GM23338 (cell line): ENCODE results near the gene TMED10.

Experiments
- CREB1 ChIP-seq: fragments of 250-450 bp; sonication (Bioruptor Pico); IDR thresholded peaks from 2 replicates; pipeline ENCODE4 v1.5.0; 2020; ENCODE audit warnings: low read depth, mild to moderate bottlenecking, moderate library complexity
- CTCF ChIP-seq, 2 experiments: fragments of 200-600 bp in 1 of 2; sonication (generic) in 1 of 2; conservative IDR thresholded peaks; 2 replicates each; pipeline versions ENCODE4 v1.5.1 to v1.6.1; 2016 to 2017; ENCODE audit warnings: antibody characterized with exemption in 2 of 2, low read depth in 2 of 2, mild to moderate bottlenecking in 2 of 2, moderate library complexity in 1 of 2
- ETS1 ChIP-seq: IDR thresholded peaks from 2 replicates; pipeline ENCODE4 v1.6.1; 2016; ENCODE audit warnings: antibody characterized with exemption
- EZH2 ChIP-seq: fragments of 200-600 bp; sonication (generic); IDR thresholded peaks from one replicate; pipeline ENCODE4 v1.8.0; 2017; ENCODE audit warnings: antibody characterized with exemption, mild to moderate bottlenecking, low read depth; ENCODE audit not compliant: unreplicated experiment
- EZH2phosphoT487 ChIP-seq: fragments of 200-600 bp; sonication (generic); IDR thresholded peaks from one replicate; pipeline ENCODE4 v1.8.1; 2018; ENCODE audit warnings: antibody characterized with exemption; ENCODE audit not compliant: unreplicated experiment
- NANOG ChIP-seq: IDR thresholded peaks from 2 replicates; pipeline ENCODE4 v1.6.1; 2016; ENCODE audit warnings: antibody characterized with exemption, borderline replicate concordance
- POLR2AphosphoS5 ChIP-seq: IDR thresholded peaks from 2 replicates; pipeline ENCODE4 v1.6.1; 2016; ENCODE audit warnings: antibody characterized with exemption, low read depth
- REST ChIP-seq: IDR thresholded peaks from one replicate; pipeline ENCODE4 v1.6.1; 2018; ENCODE audit warnings: antibody characterized with exemption; ENCODE audit not compliant: unreplicated experiment
- STAT1 ChIP-seq: IDR thresholded peaks from one replicate; pipeline ENCODE4 v1.6.1; 2016; ENCODE audit warnings: antibody characterized with exemption; ENCODE audit not compliant: unreplicated experiment
- ZNF114 ChIP-seq: fragments of 250-450 bp; sonication (Bioruptor Pico); IDR thresholded peaks from 2 replicates; pipeline ENCODE4 v1.5.0; 2020; ENCODE audit warnings: mild to moderate bottlenecking, moderate library complexity
- ZNF331 ChIP-seq: fragments of 250-450 bp; sonication (Bioruptor Pico); IDR thresholded peaks from 2 replicates; pipeline ENCODE4 v1.5.0; 2020; ENCODE audit warnings: low read depth, mild to moderate bottlenecking, moderate library complexity
- ZNF462 ChIP-seq: fragments of 250-450 bp; sonication (Bioruptor Pico); IDR thresholded peaks from 2 replicates; pipeline ENCODE4 v1.5.0; 2020; ENCODE audit warnings: mild to moderate bottlenecking, moderate library complexity

- no peak for TF ChIP-seq CTCF (conservative IDR thresholded peaks at IDR 0.05; ENCODE audit: low read depth in 2 of 2)
- TF ChIP-seq POLR2AphosphoS5, result no peak
- no peak for TF ChIP-seq ZNF331
- no peak for TF ChIP-seq EZH2
- TF ChIP-seq ETS1, result no peak
- TF ChIP-seq CREB1 (CRISPR knock-in tag), result no peak
- TF ChIP-seq ZNF462 (CRISPR knock-in tag), result no peak
- no peak for TF ChIP-seq ZNF114
- TF ChIP-seq EZH2phosphoT487, result no peak
- no peak for TF ChIP-seq REST
- no peak for TF ChIP-seq NANOG
- TF ChIP-seq STAT1, result no peak
These were observed 69.2 kb downstream of the TMED10 start for GRCh38 chr14:75107186-75107585.
